Neuronal stem cell (in vitro differentiated cells): ENCODE data around the gene TTC28.

Experiments
- DNase-seq: peaks from one replicate; pipeline ENCODE4 v3.0.0-alpha.2; 2013; ENCODE audit warnings: low spot score
- H2AFZ ChIP-seq: one replicate; pipeline ENCODE4 v1.6.1; 2013; ENCODE audit warnings: mild to moderate bottlenecking, low read length, inconsistent platforms
- H2AK5ac ChIP-seq: 2 replicates; pipeline ENCODE4 v1.6.1; 2013; ENCODE audit warnings: low read depth, mild to moderate bottlenecking, inconsistent platforms, low read length, moderate library complexity, mixed read lengths
- H2BK120ac ChIP-seq: 2 replicates; pipeline ENCODE4 v1.6.1; 2013; ENCODE audit warnings: low read depth, mild to moderate bottlenecking, inconsistent platforms, low read length, moderate library complexity, mixed read lengths
- H2BK12ac ChIP-seq: one replicate; pipeline ENCODE4 v1.6.1; 2013; ENCODE audit warnings: low read length, inconsistent platforms
- H2BK15ac ChIP-seq: 2 replicates; pipeline ENCODE4 v1.6.1; 2013; ENCODE audit warnings: mild to moderate bottlenecking, low read length, inconsistent platforms, mixed read lengths
- H2BK5ac ChIP-seq: one replicate; pipeline ENCODE4 v1.6.1; 2013; ENCODE audit warnings: inconsistent platforms, mild to moderate bottlenecking, low read length, moderate library complexity
- H3K14ac ChIP-seq: one replicate; pipeline ENCODE4 v1.6.1; 2013; ENCODE audit warnings: low read length, inconsistent platforms
- H3K18ac ChIP-seq: 2 replicates; pipeline ENCODE4 v1.6.1; 2013; ENCODE audit warnings: low read length, inconsistent platforms
- H3K23ac ChIP-seq: 2 replicates; pipeline ENCODE4 v1.6.1; 2013; ENCODE audit warnings: low read depth, mild to moderate bottlenecking, mixed read lengths, low read length, inconsistent platforms; ENCODE audit not compliant: poor library complexity
- H3K27ac ChIP-seq: replicated peaks from 3 replicates; pipeline ENCODE4 v1.5.1; 2013; ENCODE audit warnings: low read length, inconsistent platforms
- H3K27me3 ChIP-seq, 3 experiments: 2 replicates each; pipeline ENCODE4 v1.6.1; 2013; ENCODE audit warnings: low read length in 3 of 3, mild to moderate bottlenecking in 2 of 3, inconsistent platforms in 1 of 3, low read depth in 1 of 3, mixed read lengths in 1 of 3, moderate library complexity in 1 of 3; ENCODE audit not compliant: control insufficient read depth in 3 of 3, insufficient read depth in 3 of 3
- H3K36me3 ChIP-seq, 2 donors: replicated peaks in 1 of 2; 2 replicates each; pipeline ENCODE4 v1.6.1; 2013; ENCODE audit warnings: low read length in 2 of 2; ENCODE audit not compliant: control insufficient read depth in 2 of 2, insufficient read depth in 2 of 2
- H3K4ac ChIP-seq: 2 replicates; pipeline ENCODE4 v1.6.1; 2013; ENCODE audit warnings: inconsistent platforms, mild to moderate bottlenecking, low read length, moderate library complexity
- H3K4me1 ChIP-seq, 2 donors: 1 replicate in 1 of 2; 2 replicates in 1 of 2; pipeline ENCODE4 v1.6.1; 2013; ENCODE audit warnings: low read length in 2 of 2, low read depth in 1 of 2; ENCODE audit not compliant: control insufficient read depth in 2 of 2, insufficient read depth in 1 of 2
- H3K4me2 ChIP-seq: one replicate; pipeline ENCODE4 v1.6.1; 2013; ENCODE audit warnings: mild to moderate bottlenecking, low read length, inconsistent platforms; ENCODE audit not compliant: insufficient read depth, poor library complexity, severe bottlenecking
- H3K4me3 ChIP-seq, 2 donors: 2 replicates each; pipeline ENCODE4 v1.5.1; 2013; ENCODE audit warnings: low read length in 2 of 2, mild to moderate bottlenecking in 2 of 2, inconsistent platforms in 1 of 2, moderate library complexity in 1 of 2
- H3K79me1 ChIP-seq: one replicate; pipeline ENCODE4 v1.6.1; 2013; ENCODE audit warnings: low read depth, mild to moderate bottlenecking, inconsistent platforms, low read length, moderate library complexity
- H3K9ac ChIP-seq: one replicate; pipeline ENCODE4 v1.6.1; 2013; ENCODE audit warnings: mild to moderate bottlenecking, low read depth, low read length, inconsistent platforms; ENCODE audit not compliant: poor library complexity
- H3K9me3 ChIP-seq, 2 donors: replicated peaks in 1 of 2; 2 replicates each; pipeline versions ENCODE3 to v1.6.1; 2013; ENCODE audit warnings: low read length in 2 of 2, mild to moderate bottlenecking in 2 of 2, inconsistent platforms in 1 of 2, low read depth in 1 of 2, mixed read lengths in 1 of 2, moderate library complexity in 1 of 2; ENCODE audit not compliant: control insufficient read depth in 2 of 2, insufficient read depth in 1 of 2
- H4K8ac ChIP-seq: one replicate; pipeline ENCODE4 v1.6.1; 2013; ENCODE audit warnings: low read depth, mild to moderate bottlenecking, inconsistent platforms, low read length, moderate library complexity
- H4K91ac ChIP-seq: one replicate; pipeline ENCODE4 v1.6.1; 2013; ENCODE audit warnings: low read length, low read depth, mild to moderate bottlenecking, inconsistent platforms; ENCODE audit not compliant: poor library complexity
- WGBS, 2 donors: extraction: QIAGEN DNeasy Blood & Tissue Kit; methylation state at CpG; one replicate each; pipeline ENCODE4 v1.1.7; 2013; ENCODE audit warnings: missing lambda C conversion rate in 2 of 2, mixed read lengths in 1 of 2; ENCODE audit not compliant: insufficient read length in 2 of 2, insufficient replicate concordance in 1 of 2; ENCODE audit errors: extremely low coverage in 2 of 2; 5-methylcytosine and 5-hydroxymethylcytosine counted together

Gene TTC28

GRCh38 chr22:28594076-28594796 lies 85.4 kb downstream of the TTC28 start:
- peaks cover 0 to 6% of the 10 kb centered on the region in 2 donors for H3K4me1 ChIP-seq
- no peak overlapping the region for H4K8ac ChIP-seq
- no peak overlapping the region for H3K4ac ChIP-seq
- no CpG with 5 or more reads among the region's 2 CpGs for WGBS, 2 donors
- no peak overlapping the region for H3K4me3 ChIP-seq
- H3K27me3 ChIP-seq = no peaks in the 10 kb centered on the region
- H2AK5ac ChIP-seq = no peak overlapping the region
- no peak overlapping the region for H3K27ac ChIP-seq
- no peak overlapping the region for H3K23ac ChIP-seq
- no peak overlapping the region for H3K18ac ChIP-seq
- no peaks in the 10 kb centered on the region for H3K36me3 ChIP-seq
- no peak overlapping the region for H3K9ac ChIP-seq
- no peaks in the 10 kb centered on the region for H3K9me3 ChIP-seq
- H4K91ac ChIP-seq = no peak overlapping the region
- no peak overlapping the region for H2BK120ac ChIP-seq
- H3K79me1 ChIP-seq = peaks cover 3% of the 10 kb centered on the region
- no peak overlapping the region for H2BK5ac ChIP-seq
- DNase-seq = no peak
- no peak overlapping the region for H3K4me2 ChIP-seq
- H2BK12ac ChIP-seq = no peak overlapping the region
- no peak overlapping the region for H2BK15ac ChIP-seq
- no peak overlapping the region for H3K14ac ChIP-seq
- H2AFZ ChIP-seq = no peak overlapping the region

DNA sequence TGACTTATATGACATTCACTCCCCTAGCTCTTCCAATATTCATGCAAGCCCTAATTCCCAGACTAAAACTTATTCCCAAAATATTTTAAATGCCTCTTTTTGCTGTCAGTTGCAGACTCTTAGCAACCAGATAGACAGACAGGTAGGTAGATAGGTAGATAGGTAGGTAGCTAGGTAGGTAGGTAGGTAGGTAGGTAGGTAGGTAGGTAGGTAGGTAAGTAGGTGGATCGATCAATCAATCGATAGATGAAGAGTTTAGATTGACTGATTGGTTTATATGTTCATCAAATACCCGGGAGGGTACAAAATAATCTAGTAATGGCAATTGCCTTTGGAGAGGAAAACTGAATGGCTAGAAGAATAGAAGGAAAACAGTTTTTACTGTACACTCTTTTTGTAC lies 86.3 kb downstream of the TTC28 start:
- Histone ChIP-seq H4K8ac (no peak overlapping the region), H2BK5ac (no peak overlapping the region), H3K4ac (no peak overlapping the region), H3K23ac (no peak overlapping the region), H4K91ac (no peak overlapping the region), H2BK120ac (no peak overlapping the region), H3K18ac (no peak overlapping the region), H3K79me1 (peaks cover 3% of the 10 kb centered on the region), H2BK15ac (no peak overlapping the region), H3K36me3 (no peaks in the 10 kb centered on the region), H3K4me2 (no peak overlapping the region), H3K14ac (no peak overlapping the region), H2AK5ac (no peak overlapping the region), H3K4me3 (no peak overlapping the region), H2BK12ac (no peak overlapping the region), H2AFZ (no peak overlapping the region), H3K9me3 (no peaks in the 10 kb centered on the region), H3K9ac (no peak overlapping the region), H3K27me3 (no peaks in the 10 kb centered on the region), H3K27ac (no peak overlapping the region), H3K4me1 (peaks cover 0 to 6% of the 10 kb centered on the region in 2 donors)
- no peak for DNase-seq
- no CpG with 5 or more reads among the region's 3 CpGs for WGBS, 2 donors

DNA sequence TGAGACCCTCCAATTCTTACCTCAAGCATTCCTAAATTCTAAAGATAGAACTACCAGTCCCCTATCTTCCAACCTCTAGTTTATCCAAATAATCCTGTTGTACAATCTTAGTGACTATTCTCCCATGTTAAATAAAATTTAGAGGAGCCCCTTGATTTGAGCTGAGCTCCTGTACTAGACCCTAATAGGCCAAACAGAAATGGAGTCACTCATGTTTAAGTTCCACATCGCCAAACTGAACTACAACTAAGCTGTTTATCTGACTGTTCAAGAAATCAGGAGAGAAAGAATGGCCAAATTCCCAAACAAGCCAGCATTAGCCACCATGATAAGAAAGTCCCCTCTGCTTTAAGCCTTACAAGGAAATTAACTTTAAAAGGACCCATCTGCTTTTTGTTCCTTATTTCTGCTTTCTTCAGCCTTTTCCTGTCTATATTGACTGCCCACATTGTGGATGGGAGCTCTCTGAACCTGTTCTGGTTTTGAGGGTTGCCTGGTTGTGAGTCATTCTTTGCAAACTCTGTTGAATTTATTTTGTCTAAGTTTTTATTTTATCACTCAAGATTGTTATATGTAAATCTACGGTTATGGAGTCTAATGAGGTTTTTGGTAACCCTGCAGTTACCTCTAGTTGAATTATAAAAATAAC lies 90.4 kb downstream of the TTC28 start:
- Histone ChIP-seq H3K4me3 (no peak overlapping the region), H2BK5ac (no peak overlapping the region), H2BK12ac (no peak overlapping the region), H3K23ac (no peak overlapping the region), H3K36me3 (no peaks in the 10 kb centered on the region), H2BK120ac (no peak overlapping the region), H2AFZ (no peak overlapping the region), H3K14ac (no peak overlapping the region), H2BK15ac (no peak overlapping the region), H3K79me1 (peaks cover 3% of the 10 kb centered on the region), H3K9ac (no peak overlapping the region), H4K91ac (no peak overlapping the region), H3K9me3 (peaks cover 0 to 3% of the 10 kb centered on the region in 2 donors), H2AK5ac (no peak overlapping the region), H3K4ac (no peak overlapping the region), H3K4me1 (peaks cover 0 to under 1% of the 10 kb centered on the region in 2 donors), H4K8ac (no peak overlapping the region), H3K27me3 (no peaks in the 10 kb centered on the region), H3K4me2 (no peak overlapping the region), H3K18ac (no peak overlapping the region), H3K27ac (no peak overlapping the region)
- no peak for DNase-seq
- WGBS, 2 donors = no CpG with 5 or more reads among the region's 2 CpGs

- Histone ChIP-seq H3K4me2 (no peak overlapping the region), H3K9ac (no peak overlapping the region), H4K91ac (no peak overlapping the region), H2BK15ac (no peak overlapping the region), H3K36me3 (no peaks in the 10 kb centered on the region), H3K27ac (no peak overlapping the region), H3K4me3 (no peak overlapping the region), H4K8ac (no peak overlapping the region), H3K23ac (no peak overlapping the region), H3K79me1 (no peaks in the 10 kb centered on the region), H3K27me3 (no peaks in the 10 kb centered on the region), H3K18ac (no peak overlapping the region), H2AK5ac (no peak overlapping the region), H3K14ac (no peak overlapping the region), H2AFZ (no peak overlapping the region), H2BK120ac (no peak overlapping the region), H2BK12ac (no peak overlapping the region), H2BK5ac (no peak overlapping the region), H3K4me1 (peaks cover 2 to 13% of the 10 kb centered on the region in 2 donors), H3K4ac (no peak overlapping the region), H3K9me3 (peaks cover 0 to 3% of the 10 kb centered on the region in 2 donors)
- DNase-seq = no peak
- WGBS, 2 donors = no CpG with 5 or more reads among the region's 11 CpGs
Observed at GRCh38 chr22:28585324-28585723, 94.3 kb downstream of the TTC28 start.
